Smooth muscle cell (in vitro differentiated cells): ENCODE data around the gene CYP2S1. TPM values are rescaled to one million over a fixed set of nuclear protein-coding genes. Genes with fewer than 3 reads are reported as not detected.

ENCODE experiments used
- DNase-seq: peaks from one replicate; lab custom pipeline; 2025; ENCODE audit not compliant: unreplicated experiment; lab: John Stamatoyannopoulos, UW
- H2AFZ ChIP-seq: fragments of 200-600 bp; sonication (generic); 2 replicates; pipeline ENCODE4 v1.6.0; 2016; ENCODE audit warnings: antibody characterized with exemption, low read depth, mild to moderate bottlenecking
- H3F3A ChIP-seq: fragments of 200-600 bp; sonication (generic); 2 replicates; pipeline ENCODE4 v1.6.0; 2017; ENCODE audit warnings: antibody characterized with exemption, low read depth
- H3K27ac ChIP-seq: fragments of 200-600 bp; sonication (generic); 2 replicates; pipeline ENCODE4 v1.5.1; 2016; ENCODE audit warnings: low read depth, mild to moderate bottlenecking
- H3K27me3 ChIP-seq: fragments of 200-600 bp; sonication (generic); 2 replicates; pipeline ENCODE4 v1.6.1; 2016; ENCODE audit warnings: low read depth, mild to moderate bottlenecking
- H3K36me3 ChIP-seq: fragments of 200-600 bp; sonication (generic); 2 replicates; pipeline ENCODE4 v1.5.1; 2016; ENCODE audit warnings: low read depth
- H3K4me1 ChIP-seq: fragments of 200-600 bp; sonication (generic); 2 replicates; pipeline ENCODE4 v1.5.1; 2016; ENCODE audit warnings: low read depth
- H3K4me2 ChIP-seq: fragments of 200-600 bp; sonication (generic); 2 replicates; pipeline ENCODE4 v1.6.0; 2016; ENCODE audit warnings: mild to moderate bottlenecking
- H3K4me3 ChIP-seq: fragments of 200-600 bp; sonication (generic); 2 replicates; pipeline ENCODE4 v1.5.1; 2016; ENCODE audit warnings: mild to moderate bottlenecking
- H3K79me2 ChIP-seq: fragments of 200-600 bp; sonication (generic); 2 replicates; pipeline ENCODE4 v1.6.0; 2016; ENCODE audit warnings: low read depth, mild to moderate bottlenecking
- H3K9ac ChIP-seq: fragments of 200-600 bp; sonication (generic); 2 replicates; pipeline ENCODE4 v1.6.0; 2016; ENCODE audit warnings: low read depth
- H3K9me3 ChIP-seq: fragments of 200-600 bp; sonication (generic); replicated peaks from 2 replicates; pipeline ENCODE4 v1.5.1; 2016; ENCODE audit warnings: low read depth
- H4K20me1 ChIP-seq: fragments of 200-600 bp; sonication (generic); 2 replicates; pipeline ENCODE4 v1.6.0; 2016; ENCODE audit warnings: low read depth
- WGBS: methylation state at CpG from one replicate; pipeline ENCODE4 v1.1.7; 2016; ENCODE audit warnings: low lambda C conversion rate; 5-methylcytosine and 5-hydroxymethylcytosine counted together
- polyA plus RNA-seq: library from polyadenylated mRNA; unstranded; fragments of >200 nt; fragmentation: Nextera tagmentation; extraction: Ambion mirVana; gene quantifications from 2 replicates; pipeline ENCODE4 v1.2.1, GENCODE V29; 2016
- total RNA-seq: library from RNA; depleted of rRNA; stranded (reverse); fragments of >200 nt; gene quantifications from 2 replicates; pipeline ENCODE4 v1.2.3, GENCODE V29; 2014
- TF ChIP-seq, protein P1 (sequence below): fragments of 200-600 bp; sonication (generic); IDR thresholded peaks from 2 replicates; pipeline ENCODE4 v1.5.1; 2017; ENCODE audit warnings: borderline replicate concordance, mild to moderate bottlenecking, antibody characterized with exemption; ENCODE audit not compliant: insufficient read depth, poor library complexity, severe bottlenecking

Gene CYP2S1
- total and polyA plus RNA-seq, 2 experiments from 2014 or later, result 0.18 to 1.8 TPM

GRCh38 chr19:41253660-41254059, 60.6 kb downstream of the CYP2S1 start:
- H3K79me2 ChIP-seq, result no peaks in the 10 kb centered on the region
- H3F3A ChIP-seq, result peaks cover 1% of the 10 kb centered on the region
- no peak for DNase-seq
- no peaks in the 10 kb centered on the region for H3K9me3 ChIP-seq
- no peak overlapping the region for H3K4me3 ChIP-seq
- H3K4me2 ChIP-seq, result no peak overlapping the region
- WGBS, result 100% methylated on average over 6 of the region's 6 CpGs
- no peaks in the 10 kb centered on the region for H4K20me1 ChIP-seq
- no peaks in the 10 kb centered on the region for H3K27me3 ChIP-seq
- H3K4me1 ChIP-seq, result no peaks in the 10 kb centered on the region
- H2AFZ ChIP-seq, result no peak overlapping the region
- H3K27ac ChIP-seq, result no peak overlapping the region
- peaks cover 6% of the 10 kb centered on the region for H3K36me3 ChIP-seq
- TF ChIP-seq, protein P1, sequence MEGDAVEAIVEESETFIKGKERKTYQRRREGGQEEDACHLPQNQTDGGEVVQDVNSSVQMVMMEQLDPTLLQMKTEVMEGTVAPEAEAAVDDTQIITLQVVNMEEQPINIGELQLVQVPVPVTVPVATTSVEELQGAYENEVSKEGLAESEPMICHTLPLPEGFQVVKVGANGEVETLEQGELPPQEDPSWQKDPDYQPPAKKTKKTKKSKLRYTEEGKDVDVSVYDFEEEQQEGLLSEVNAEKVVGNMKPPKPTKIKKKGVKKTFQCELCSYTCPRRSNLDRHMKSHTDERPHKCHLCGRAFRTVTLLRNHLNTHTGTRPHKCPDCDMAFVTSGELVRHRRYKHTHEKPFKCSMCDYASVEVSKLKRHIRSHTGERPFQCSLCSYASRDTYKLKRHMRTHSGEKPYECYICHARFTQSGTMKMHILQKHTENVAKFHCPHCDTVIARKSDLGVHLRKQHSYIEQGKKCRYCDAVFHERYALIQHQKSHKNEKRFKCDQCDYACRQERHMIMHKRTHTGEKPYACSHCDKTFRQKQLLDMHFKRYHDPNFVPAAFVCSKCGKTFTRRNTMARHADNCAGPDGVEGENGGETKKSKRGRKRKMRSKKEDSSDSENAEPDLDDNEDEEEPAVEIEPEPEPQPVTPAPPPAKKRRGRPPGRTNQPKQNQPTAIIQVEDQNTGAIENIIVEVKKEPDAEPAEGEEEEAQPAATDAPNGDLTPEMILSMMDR, result no peak
- no peak overlapping the region for H3K9ac ChIP-seq

DNA sequence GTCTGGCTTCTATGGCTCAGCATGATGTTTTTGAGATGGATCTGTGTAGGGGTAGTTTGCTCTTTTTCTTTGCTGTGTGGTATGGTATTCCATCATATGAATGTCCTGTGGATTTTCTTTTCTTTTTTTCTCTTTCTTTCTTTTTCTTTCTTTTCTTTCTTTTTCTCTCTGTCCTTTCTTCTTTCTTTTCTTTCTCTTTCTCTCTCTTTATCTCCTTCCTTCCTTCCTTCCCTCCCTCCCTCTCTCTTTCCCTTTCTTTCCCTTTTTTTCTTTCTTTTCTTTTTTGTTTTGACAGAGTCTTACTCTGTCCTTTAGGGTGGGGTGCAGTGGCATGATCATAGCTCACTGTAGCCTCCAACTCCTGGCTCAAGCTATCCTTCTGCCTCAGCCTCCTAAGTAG, 62.2 kb downstream of the CYP2S1 start:
- H3K27me3 ChIP-seq, result no peaks in the 10 kb centered on the region
- H3K4me3 ChIP-seq, result no peak overlapping the region
- no peak overlapping the region for H2AFZ ChIP-seq
- no peaks in the 10 kb centered on the region for H3K9me3 ChIP-seq
- H3K27ac ChIP-seq, result no peak overlapping the region
- no peak for DNase-seq
- H3K4me1 ChIP-seq, result no peaks in the 10 kb centered on the region
- no peak overlapping the region for H3K4me2 ChIP-seq
- no peaks in the 10 kb centered on the region for H4K20me1 ChIP-seq
- H3K9ac ChIP-seq, result no peak overlapping the region
- H3K36me3 ChIP-seq, result peaks cover 6% of the 10 kb centered on the region
- TF ChIP-seq, protein P1, result no peak
- no peaks in the 10 kb centered on the region for H3K79me2 ChIP-seq
- peaks cover 5% of the 10 kb centered on the region for H3F3A ChIP-seq

Other genes with a start within 250 kb of the CYP2S1 start
- not detected in 2 replicates for gene CYP2B6, start 201.9 kb upstream of the CYP2S1 start, total RNA-seq
- not detected in 2 replicates for gene CYP2B6, start 201.9 kb upstream of the CYP2S1 start, polyA plus RNA-seq
- not detected in 2 replicates for gene CYP2A13, start 104.8 kb upstream of the CYP2S1 start, total RNA-seq
- not detected in 2 replicates for gene CYP2A13, start 104.8 kb upstream of the CYP2S1 start, polyA plus RNA-seq
- gene CYP2F1, start 78.8 kb upstream of the CYP2S1 start, total RNA-seq, result not detected in 2 replicates
- gene CYP2F1, start 78.8 kb upstream of the CYP2S1 start, polyA plus RNA-seq, result 0.11 TPM in 1 of 2 replicates, not detected in the other
- 71.2 and 76.8 TPM in 2 replicates for gene AXL, start 26.0 kb downstream of the CYP2S1 start, total RNA-seq
- 16.9 and 27.0 TPM in 2 replicates for gene AXL, start 26.0 kb downstream of the CYP2S1 start, polyA plus RNA-seq
- 78.6 and 101 TPM in 2 replicates for gene HNRNPUL1, start 71.2 kb downstream of the CYP2S1 start, total RNA-seq
- 121 and 125 TPM in 2 replicates for gene HNRNPUL1, start 71.2 kb downstream of the CYP2S1 start, polyA plus RNA-seq
- gene CCDC97, start 117.0 kb downstream of the CYP2S1 start, total RNA-seq, result 3.0 and 7.5 TPM in 2 replicates
- 15.3 and 18.2 TPM in 2 replicates for gene CCDC97, start 117.0 kb downstream of the CYP2S1 start, polyA plus RNA-seq
- 37.6 and 51.7 TPM in 2 replicates for gene TGFB1, start 160.7 kb downstream of the CYP2S1 start, total RNA-seq
- gene TGFB1, start 160.7 kb downstream of the CYP2S1 start, polyA plus RNA-seq, result 199 and 216 TPM in 2 replicates
- gene B9D2, start 170.9 kb downstream of the CYP2S1 start, total RNA-seq, result 1.6 and 2.1 TPM in 2 replicates
- 12.2 and 13.9 TPM in 2 replicates for gene B9D2, start 170.9 kb downstream of the CYP2S1 start, polyA plus RNA-seq
- 11.0 and 19.2 TPM in 2 replicates for gene TMEM91, start 183.3 kb downstream of the CYP2S1 start, total RNA-seq
- gene TMEM91, start 183.3 kb downstream of the CYP2S1 start, polyA plus RNA-seq, result 24.3 and 25.6 TPM in 2 replicates
- gene EXOSC5, start 204.1 kb downstream of the CYP2S1 start, total RNA-seq, result 5.4 and 5.6 TPM in 2 replicates
- 19.5 and 22.1 TPM in 2 replicates for gene EXOSC5, start 204.1 kb downstream of the CYP2S1 start, polyA plus RNA-seq
- 24.6 and 30.3 TPM in 2 replicates for gene BCKDHA, start 204.6 kb downstream of the CYP2S1 start, total RNA-seq
- 47.9 and 53.9 TPM in 2 replicates for gene BCKDHA, start 204.6 kb downstream of the CYP2S1 start, polyA plus RNA-seq
- 0.85 TPM in 2 replicates for gene B3GNT8, start 234.2 kb downstream of the CYP2S1 start, total RNA-seq
- 1.7 and 3.0 TPM in 2 replicates for gene B3GNT8, start 234.2 kb downstream of the CYP2S1 start, polyA plus RNA-seq
- gene DMAC2, start 246.7 kb downstream of the CYP2S1 start, total RNA-seq, result 40.3 and 48.3 TPM in 2 replicates
- 65.8 and 69.2 TPM in 2 replicates for gene DMAC2, start 246.7 kb downstream of the CYP2S1 start, polyA plus RNA-seq
- not detected in 2 replicates for gene ERICH4, start 249.9 kb downstream of the CYP2S1 start, total RNA-seq
- not detected in 2 replicates for gene ERICH4, start 249.9 kb downstream of the CYP2S1 start, polyA plus RNA-seq